ENCODE measurements around the gene PIGS.

Gene PIGS

DNA sequence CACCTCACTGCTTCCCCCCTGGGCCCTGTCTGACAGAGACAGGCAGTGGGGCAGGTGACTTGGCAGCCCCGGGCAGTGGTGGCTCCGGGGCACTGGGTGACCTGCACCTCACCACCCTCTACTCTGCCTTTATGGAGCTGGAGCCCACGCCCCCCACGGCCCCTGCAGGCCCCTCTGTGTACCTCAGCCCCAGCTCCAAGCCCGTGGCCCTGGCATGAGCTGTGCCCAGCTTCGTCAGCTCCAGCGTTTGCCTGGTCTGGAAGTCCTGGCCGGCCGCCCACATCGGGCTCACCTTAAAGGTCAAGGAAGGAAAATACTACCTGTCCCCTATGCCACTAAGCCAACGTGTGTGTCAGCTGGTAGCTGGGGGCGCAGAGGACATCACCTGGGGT lies 34.1 kb downstream of the PIGS start:
- Histone ChIP-seq H3K4me2 (ENCODE audit: low read length) (no peak overlapping the region), H3K36me3 (ENCODE audit: insufficient read depth, low read length) (no peaks in the 10 kb centered on the region), H3K9ac (ENCODE audit: low read depth, low read length) (no peak overlapping the region), H3K4me3 (ENCODE audit: low read length) (no peak overlapping the region), H3K9me3 (replicated peaks; ENCODE audit: low read length) (no peaks in the 10 kb centered on the region), H3K27me3 (ENCODE audit: control insufficient read depth, insufficient read depth, low read length) (peaks cover 9% of the 10 kb centered on the region), H3K4me1 (ENCODE audit: control insufficient read depth, insufficient read depth, low read length) (peaks cover 15% of the 10 kb centered on the region)

DNA sequence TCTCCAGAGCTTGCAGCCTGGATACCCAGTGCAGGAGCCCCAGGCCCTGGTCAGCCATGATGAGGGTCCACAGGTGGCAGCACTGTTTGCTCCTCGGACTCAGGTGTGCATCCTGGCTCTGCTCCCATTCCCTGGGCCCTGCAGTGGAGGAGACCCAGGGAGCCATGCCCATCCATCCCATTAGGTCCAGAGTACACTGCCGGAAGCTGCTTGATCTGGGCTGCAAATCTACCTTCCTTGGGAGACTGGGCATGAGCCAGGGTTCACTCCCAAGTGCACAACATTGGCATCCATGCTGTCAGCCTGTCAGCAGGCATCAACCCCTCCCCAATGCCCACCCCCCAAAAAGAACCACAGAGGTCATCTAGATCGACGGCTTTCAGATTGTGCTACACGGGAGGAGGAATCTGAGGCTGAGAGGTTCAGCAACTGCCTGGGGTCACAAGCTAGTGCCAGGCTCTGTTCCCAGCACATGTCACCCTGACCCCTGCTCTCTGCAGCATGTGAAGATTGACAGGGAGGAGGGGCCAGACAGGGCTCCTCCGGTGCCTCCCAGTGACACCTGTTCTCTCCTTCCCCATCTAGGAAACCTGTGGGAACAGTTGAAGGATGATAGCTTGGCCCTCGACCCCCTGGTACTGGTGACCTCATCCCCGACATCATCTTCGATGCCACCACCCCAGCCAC lies 34.6 kb downstream of the PIGS start:
- Histone ChIP-seq H3K9ac (ENCODE audit: low read depth, low read length) (no peak overlapping the region), H3K4me1 (ENCODE audit: control insufficient read depth, insufficient read depth, low read length) (peaks cover 21% of the 10 kb centered on the region), H3K9me3 (replicated peaks; ENCODE audit: low read length) (no peaks in the 10 kb centered on the region), H3K27me3 (ENCODE audit: control insufficient read depth, insufficient read depth, low read length) (peaks cover 9% of the 10 kb centered on the region), H3K4me2 (ENCODE audit: low read length) (no peak overlapping the region), H3K36me3 (ENCODE audit: insufficient read depth, low read length) (no peaks in the 10 kb centered on the region), H3K4me3 (ENCODE audit: low read length) (no peak overlapping the region)

DNA sequence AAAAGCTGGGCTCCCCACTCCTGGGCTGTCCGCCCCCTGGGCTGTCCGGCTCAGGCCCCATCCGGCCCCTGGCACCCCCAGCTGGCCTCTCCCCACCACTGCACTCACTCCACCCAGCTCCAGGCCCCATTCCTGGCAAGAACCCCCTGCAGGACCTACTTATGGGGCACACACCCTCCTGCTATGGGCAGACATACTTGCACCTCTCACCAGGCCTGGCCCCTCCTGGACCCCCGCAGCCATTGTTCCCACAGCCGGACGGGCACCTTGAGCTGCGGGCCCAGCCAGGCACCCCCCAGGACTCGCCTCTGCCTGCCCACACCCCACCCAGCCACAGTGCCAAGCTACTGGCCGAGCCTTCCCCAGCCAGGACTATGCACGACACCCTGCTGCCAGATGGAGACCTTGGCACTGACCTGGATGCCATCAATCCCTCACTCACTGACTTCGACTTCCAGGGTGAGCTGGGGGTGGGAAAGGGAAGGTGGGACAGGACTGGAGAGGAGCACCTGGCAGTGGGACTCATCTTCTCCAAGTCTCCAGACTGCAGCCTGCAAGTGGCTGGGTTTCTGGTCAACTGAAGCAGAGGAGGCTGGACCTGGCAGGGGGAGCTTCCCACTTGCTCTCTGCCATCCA lies 36.5 kb downstream of the PIGS start:
- Histone ChIP-seq H3K9me3 (replicated peaks; ENCODE audit: low read length) (no peaks in the 10 kb centered on the region), H3K27me3 (ENCODE audit: control insufficient read depth, insufficient read depth, low read length) (peaks cover 9% of the 10 kb centered on the region), H3K4me3 (ENCODE audit: low read length) (no peak overlapping the region), H3K9ac (ENCODE audit: low read depth, low read length) (no peak overlapping the region), H3K36me3 (ENCODE audit: insufficient read depth, low read length) (no peaks in the 10 kb centered on the region), H3K4me2 (ENCODE audit: low read length) (no peak overlapping the region), H3K4me1 (ENCODE audit: control insufficient read depth, insufficient read depth, low read length) (peaks cover 21% of the 10 kb centered on the region)

DNA sequence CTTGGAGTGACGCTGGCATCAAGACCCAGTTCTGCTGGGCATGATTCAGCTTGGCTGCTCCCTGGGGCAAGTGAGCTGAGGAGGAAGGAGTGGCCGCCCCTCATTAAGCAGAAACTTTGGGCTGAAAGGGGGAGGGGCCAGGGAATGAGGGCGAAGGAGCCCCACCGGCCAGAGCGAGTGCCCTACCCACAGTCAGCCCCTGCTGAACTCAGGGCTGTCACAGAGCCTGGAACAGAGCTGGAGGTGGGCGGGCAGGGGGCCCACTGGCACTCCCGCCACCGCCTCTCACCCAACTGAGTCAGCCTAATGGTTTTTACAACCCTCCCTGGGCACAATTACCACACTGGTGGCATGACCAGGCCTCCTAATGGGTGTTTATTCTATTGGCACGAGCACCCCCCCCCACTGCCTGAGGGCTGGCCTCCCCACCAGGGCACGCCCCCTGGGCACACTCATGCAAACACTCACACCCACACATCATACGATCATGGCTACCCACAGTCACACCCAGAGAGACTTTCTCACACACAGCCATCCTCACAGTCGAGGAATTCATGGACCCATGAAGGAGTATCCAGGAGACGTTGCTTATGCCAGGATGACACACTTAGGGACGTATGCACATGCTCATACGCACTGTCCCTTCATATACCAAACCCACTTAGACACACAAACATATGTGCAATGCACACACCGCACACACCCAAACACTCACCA lies 38.1 kb downstream of the PIGS start:
- H3K4me1 ChIP-seq (ENCODE audit: control insufficient read depth, insufficient read depth, low read length): peaks cover 26% of the 10 kb centered on the region
- H3K4me2 ChIP-seq (ENCODE audit: low read length): peak overlapping the region; percentile 26
- H3K27me3 ChIP-seq (ENCODE audit: control insufficient read depth, insufficient read depth, low read length): peaks cover 4% of the 10 kb centered on the region
- no peak overlapping the region for H3K4me3 ChIP-seq (ENCODE audit: low read length)
- H3K9me3 ChIP-seq (replicated peaks; ENCODE audit: low read length): no peaks in the 10 kb centered on the region
- H3K36me3 ChIP-seq (ENCODE audit: insufficient read depth, low read length): no peaks in the 10 kb centered on the region
- H3K9ac ChIP-seq (ENCODE audit: low read depth, low read length): no peak overlapping the region

DNA sequence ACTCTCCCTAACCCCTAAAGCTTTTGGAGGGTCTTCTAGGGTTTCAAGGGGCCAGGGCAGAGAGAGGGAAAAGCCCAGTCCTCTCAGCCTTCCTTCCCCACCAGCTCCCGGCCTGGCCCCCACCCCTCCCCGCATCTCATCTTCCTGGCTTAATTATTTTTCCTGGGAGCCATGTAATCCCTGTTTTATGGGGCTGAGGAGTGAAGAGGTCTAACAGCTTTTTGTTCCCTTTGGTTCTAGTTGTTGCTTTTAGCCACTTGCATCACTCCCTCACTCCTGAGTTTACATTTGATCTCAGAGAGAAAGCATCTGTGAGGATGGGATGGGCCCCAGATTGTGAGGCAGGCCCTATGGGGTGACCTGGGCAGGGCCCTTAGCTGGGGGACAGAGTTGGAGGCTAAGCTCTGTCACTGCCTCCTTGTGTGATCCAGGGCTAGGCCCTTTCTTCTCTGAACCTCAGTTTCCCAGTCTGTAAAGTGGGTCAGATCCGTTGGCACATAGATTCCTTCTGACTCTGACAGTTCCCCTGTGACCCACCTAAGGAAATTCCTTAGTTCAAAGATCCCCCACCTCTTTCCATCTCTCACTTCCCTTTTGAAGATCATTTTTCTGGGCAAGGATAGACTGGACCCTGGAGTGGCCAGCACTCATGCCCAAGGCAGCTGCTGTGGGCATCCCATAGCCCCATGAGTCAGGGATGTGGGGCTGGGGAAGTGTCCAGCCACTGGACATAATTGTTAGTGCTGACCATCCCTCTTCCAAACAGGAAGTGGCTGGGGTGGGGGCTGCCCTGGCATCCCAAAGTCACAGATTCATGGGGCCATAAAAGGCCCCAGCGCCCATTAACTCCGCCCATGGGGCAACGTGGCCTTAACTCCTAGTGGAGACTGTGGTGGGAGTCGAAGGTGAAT lies 39.0 kb downstream of the PIGS start:
- peak overlapping the region; percentile 26 for H3K4me2 ChIP-seq (ENCODE audit: low read length)
- peak overlapping the region; percentile 19 for H3K9ac ChIP-seq (ENCODE audit: low read depth, low read length)
- no peak overlapping the region for H3K4me3 ChIP-seq (ENCODE audit: low read length)
- H3K9me3 ChIP-seq (replicated peaks; ENCODE audit: low read length): no peaks in the 10 kb centered on the region
- H3K27me3 ChIP-seq (ENCODE audit: control insufficient read depth, insufficient read depth, low read length): no peaks in the 10 kb centered on the region
- peaks cover 32% of the 10 kb centered on the region for H3K4me1 ChIP-seq (ENCODE audit: control insufficient read depth, insufficient read depth, low read length)
- H3K36me3 ChIP-seq (ENCODE audit: insufficient read depth, low read length): no peaks in the 10 kb centered on the region

DNA sequence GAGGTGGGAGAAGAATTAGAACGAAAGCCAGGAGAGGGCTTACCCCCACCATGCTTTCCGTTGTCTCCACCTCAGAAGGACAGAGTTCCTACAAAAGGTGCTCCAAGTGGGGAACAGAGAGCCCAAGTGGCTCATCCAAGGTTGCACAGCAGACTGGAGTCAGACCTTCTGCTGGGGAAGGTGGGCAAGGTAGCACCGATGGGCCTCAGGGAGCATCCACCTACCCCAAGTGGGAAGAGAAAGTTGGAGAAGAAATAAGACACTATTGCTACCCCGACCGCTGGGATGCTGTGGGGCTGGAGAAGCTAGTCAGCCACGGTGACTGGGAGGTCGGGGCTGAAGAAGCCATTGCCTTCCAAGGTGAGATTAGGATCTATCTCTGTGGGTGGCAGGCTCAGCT lies 40.4 kb downstream of the PIGS start:
- Histone ChIP-seq H3K36me3 (ENCODE audit: insufficient read depth, low read length) (no peaks in the 10 kb centered on the region), H3K9ac (ENCODE audit: low read depth, low read length) (no peak overlapping the region), H3K4me3 (ENCODE audit: low read length) (no peak overlapping the region), H3K4me2 (ENCODE audit: low read length) (no peak overlapping the region), H3K27me3 (ENCODE audit: control insufficient read depth, insufficient read depth, low read length) (no peaks in the 10 kb centered on the region), H3K4me1 (ENCODE audit: control insufficient read depth, insufficient read depth, low read length) (peaks cover 42% of the 10 kb centered on the region), H3K9me3 (replicated peaks; ENCODE audit: low read length) (no peaks in the 10 kb centered on the region)

DNA sequence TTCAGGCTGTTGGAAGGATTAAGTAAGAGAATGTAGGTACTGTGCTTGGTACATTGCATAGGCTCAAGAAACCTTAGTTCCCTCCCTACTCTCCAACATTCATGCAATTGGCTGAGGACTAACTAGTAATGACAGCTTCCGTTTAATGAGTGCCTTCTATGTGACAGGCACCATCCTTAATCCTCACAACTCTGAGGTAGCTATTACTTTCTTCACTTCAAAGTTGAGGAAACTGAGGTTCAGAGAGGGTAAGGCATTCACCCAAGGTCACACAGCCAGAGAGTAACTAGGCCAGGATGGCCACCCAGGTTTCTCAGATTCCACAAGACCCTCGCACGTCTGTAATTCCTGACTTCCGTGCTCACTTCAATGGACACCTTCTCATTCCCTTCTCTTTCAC lies 41.1 kb downstream of the PIGS start:
- H3K4me3 ChIP-seq (ENCODE audit: low read length): no peak overlapping the region
- no peak overlapping the region for H3K9ac ChIP-seq (ENCODE audit: low read depth, low read length)
- H3K27me3 ChIP-seq (ENCODE audit: control insufficient read depth, insufficient read depth, low read length): no peaks in the 10 kb centered on the region
- H3K4me2 ChIP-seq (ENCODE audit: low read length): no peak overlapping the region
- H3K9me3 ChIP-seq (replicated peaks; ENCODE audit: low read length): no peaks in the 10 kb centered on the region
- H3K4me1 ChIP-seq (ENCODE audit: control insufficient read depth, insufficient read depth, low read length): peaks cover 49% of the 10 kb centered on the region
- H3K36me3 ChIP-seq (ENCODE audit: insufficient read depth, low read length): no peaks in the 10 kb centered on the region

DNA sequence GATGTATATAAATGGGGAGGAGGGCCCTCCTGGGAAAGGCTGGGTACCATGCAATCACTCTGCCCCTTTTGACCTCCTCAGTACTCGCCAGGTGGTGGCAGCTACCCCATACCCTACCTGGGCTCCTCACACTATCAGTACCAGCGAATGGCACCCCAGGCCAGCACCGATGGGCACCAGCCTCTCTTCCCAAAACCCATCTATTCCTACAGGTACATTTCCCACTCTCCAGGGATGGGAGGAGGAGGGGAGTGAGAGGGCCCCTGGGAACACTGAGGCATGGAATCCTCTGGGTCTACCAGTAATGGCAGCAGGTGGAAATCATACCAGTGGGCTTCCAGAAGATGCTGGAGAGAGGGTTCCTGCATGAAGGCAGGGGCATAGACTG lies 42.3 kb downstream of the PIGS start:
- Histone ChIP-seq H3K9me3 (replicated peaks; ENCODE audit: low read length) (no peaks in the 10 kb centered on the region), H3K9ac (ENCODE audit: low read depth, low read length) (no peak overlapping the region), H3K4me1 (ENCODE audit: control insufficient read depth, insufficient read depth, low read length) (peaks cover 56% of the 10 kb centered on the region), H3K4me3 (ENCODE audit: low read length) (no peak overlapping the region), H3K4me2 (ENCODE audit: low read length) (no peak overlapping the region), H3K27me3 (ENCODE audit: control insufficient read depth, insufficient read depth, low read length) (no peaks in the 10 kb centered on the region), H3K36me3 (ENCODE audit: insufficient read depth, low read length) (no peaks in the 10 kb centered on the region)

DNA sequence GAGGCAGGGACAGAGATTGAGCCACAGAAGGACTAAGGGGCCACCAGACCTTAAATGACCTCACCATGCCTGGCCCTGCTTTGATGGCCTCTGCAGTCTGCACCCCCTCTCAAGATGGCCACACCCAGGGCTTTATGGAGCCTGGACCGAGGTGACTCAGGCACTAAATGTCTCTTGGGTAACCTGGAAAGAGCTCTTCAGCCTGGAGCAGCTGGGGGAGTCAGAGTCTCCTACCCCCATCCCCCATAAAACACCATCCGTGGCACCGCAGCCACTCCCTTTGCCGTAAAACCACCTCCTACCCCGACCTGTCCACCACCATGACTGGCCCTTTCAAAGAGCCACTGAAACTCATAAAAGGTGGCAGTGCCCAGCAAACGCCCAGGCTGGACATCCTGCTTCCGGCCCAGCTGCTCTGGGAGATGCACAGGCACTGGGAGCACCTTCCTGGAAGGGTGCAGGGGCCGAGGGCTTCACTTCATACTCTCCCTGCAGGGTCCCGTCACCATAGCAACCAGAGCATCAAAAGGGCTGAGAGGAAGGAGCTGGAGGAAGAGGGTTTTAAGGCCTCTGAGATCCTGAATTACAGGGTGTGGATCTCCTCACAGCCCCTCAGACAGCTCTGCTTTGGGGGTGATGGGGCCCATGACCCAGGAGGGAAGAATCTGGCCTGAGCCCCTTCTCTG lies 42.9 kb downstream of the PIGS start:
- no peak overlapping the region for H3K9ac ChIP-seq (ENCODE audit: low read depth, low read length)
- H3K27me3 ChIP-seq (ENCODE audit: control insufficient read depth, insufficient read depth, low read length): no peaks in the 10 kb centered on the region
- H3K9me3 ChIP-seq (replicated peaks; ENCODE audit: low read length): no peaks in the 10 kb centered on the region
- H3K36me3 ChIP-seq (ENCODE audit: insufficient read depth, low read length): no peaks in the 10 kb centered on the region
- H3K4me3 ChIP-seq (ENCODE audit: low read length): no peak overlapping the region
- peak overlapping the region; percentile 29 for H3K4me2 ChIP-seq (ENCODE audit: low read length)
- peaks cover 53% of the 10 kb centered on the region for H3K4me1 ChIP-seq (ENCODE audit: control insufficient read depth, insufficient read depth, low read length)

DNA sequence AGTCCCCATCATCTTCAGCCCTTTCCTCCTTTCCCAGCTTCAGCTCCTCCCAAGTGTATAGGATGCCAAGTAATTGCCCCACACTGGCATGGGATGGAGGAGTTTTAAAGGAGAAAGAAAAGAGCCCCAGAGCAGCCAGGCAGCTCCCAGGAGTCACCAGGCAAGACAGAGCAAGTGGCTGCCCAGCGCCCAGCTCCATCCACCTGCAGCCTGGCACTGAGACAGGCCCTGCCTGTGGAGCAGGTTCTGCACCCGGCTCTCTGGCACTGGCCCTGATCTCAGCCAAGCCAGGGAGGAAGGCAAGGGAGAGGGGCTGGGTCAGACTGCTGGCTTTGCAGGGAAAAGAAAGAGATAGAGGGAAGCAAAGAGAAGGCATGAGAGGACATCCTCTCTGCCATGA lies 43.5 kb downstream of the PIGS start:
- no peak overlapping the region for H3K9ac ChIP-seq (ENCODE audit: low read depth, low read length)
- H3K4me2 ChIP-seq (ENCODE audit: low read length): peak overlapping the region; percentile 29
- H3K36me3 ChIP-seq (ENCODE audit: insufficient read depth, low read length): no peaks in the 10 kb centered on the region
- H3K27me3 ChIP-seq (ENCODE audit: control insufficient read depth, insufficient read depth, low read length): no peaks in the 10 kb centered on the region
- H3K9me3 ChIP-seq (replicated peaks; ENCODE audit: low read length): no peaks in the 10 kb centered on the region
- no peak overlapping the region for H3K4me3 ChIP-seq (ENCODE audit: low read length)
- peaks cover 47% of the 10 kb centered on the region for H3K4me1 ChIP-seq (ENCODE audit: control insufficient read depth, insufficient read depth, low read length)

Data from skeletal muscle satellite cell (primary cell).